ENCODE data around the gene MEOX2. TPM values are rescaled to one million over a fixed set of nuclear protein-coding genes. Genes with fewer than 3 reads are reported as not detected.

MEOX2 gene
- total RNA-seq, 2 donors from 2014 or later: 31.7 to 38.2 TPM

DNA sequence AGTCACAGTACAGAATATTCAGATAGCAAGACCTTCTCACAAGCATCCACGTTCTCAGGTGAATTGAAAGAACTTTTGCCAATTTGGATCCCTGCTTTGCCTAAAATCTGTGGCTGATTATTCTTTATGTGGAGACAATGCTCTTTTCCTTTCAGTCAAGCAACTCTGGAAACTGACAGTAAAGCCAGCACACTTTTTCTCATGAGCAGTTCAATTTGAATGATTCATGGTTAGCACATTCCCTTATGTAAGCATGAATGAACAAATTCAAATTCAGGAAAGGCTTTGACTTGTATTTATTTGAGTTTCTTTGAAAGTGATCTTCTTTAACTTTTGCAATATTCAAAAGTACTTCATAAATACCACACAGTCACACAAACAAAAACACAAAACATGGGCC is 57.6 kb downstream of the MEOX2 start:
- intact Hi-C loops (cut with DNase I): no loop called here
- DNase-seq (ENCODE audit: low spot score): no peak

- no peak for DNase-seq (ENCODE audit: low spot score)
- intact Hi-C loops (cut with DNase I): no loop called here
Observed at GRCh38 chr7:15626041-15626440, 60.4 kb downstream of the MEOX2 start.

DNA sequence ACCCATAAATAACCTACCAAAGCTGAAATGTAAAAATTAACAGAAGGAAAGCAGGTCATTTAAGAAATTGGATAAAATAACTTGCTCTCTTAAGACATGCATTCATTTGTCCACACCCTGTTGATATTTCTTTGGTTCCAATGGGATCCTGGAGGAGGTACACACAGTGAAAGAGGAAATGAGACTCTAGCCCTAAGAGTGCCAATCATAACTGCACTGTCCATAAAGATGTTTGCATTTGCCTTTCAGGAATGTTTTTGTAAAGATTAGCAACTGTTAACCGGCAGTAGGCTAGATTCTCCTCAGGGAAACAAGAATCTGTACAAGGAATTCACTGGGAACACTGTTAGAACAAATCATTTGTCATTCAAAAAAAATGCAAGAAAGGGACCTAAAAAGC is 61.0 kb downstream of the MEOX2 start:
- intact Hi-C loops (cut with DNase I): no loop called here
- no peak for DNase-seq (ENCODE audit: low spot score)

DNA sequence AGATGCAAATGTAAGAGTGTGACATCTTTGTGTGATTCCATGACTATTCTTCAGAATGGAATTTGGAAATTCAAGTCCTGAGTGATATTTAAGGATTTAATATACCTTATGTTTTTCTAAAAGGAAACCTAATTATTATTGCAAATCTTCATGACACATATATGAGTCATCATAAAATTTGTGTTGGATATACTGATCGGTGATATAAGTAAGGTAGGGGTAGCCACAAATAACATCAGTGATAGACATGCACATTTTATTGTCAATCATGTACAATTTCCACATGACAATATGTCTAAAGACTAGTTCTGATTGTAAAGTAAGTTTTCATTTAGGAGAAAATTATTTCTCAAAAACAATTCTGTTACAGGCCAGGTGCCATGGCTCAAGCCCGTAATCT is 65.0 kb downstream of the MEOX2 start:
- no peak for DNase-seq (ENCODE audit: low spot score)
- intact Hi-C loops (cut with DNase I): no loop called here

GRCh38 chr7:15620491-15621185 is 65.8 kb downstream of the MEOX2 start:
- no peak for DNase-seq (ENCODE audit: low spot score)
- intact Hi-C loops (cut with DNase I): no loop called here

DNA sequence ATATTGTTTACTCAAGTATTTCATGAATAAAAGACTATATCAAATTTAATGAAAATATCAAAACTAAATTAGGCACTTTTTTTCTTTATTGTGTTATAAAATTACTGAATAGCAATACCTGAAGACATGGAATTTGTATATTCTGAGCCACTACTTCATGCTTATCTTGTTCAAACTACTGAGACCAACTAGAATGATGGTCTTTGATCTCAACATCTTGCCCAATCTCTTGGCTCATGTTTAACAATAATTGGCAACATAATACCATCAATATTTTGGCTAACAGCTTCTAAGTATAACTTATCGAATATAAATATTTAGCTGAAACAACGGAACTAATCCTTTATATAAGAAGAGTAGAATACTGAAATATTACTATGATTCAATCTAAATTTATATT is 68.2 kb downstream of the MEOX2 start:
- intact Hi-C loops (cut with DNase I): no loop called here
- DNase-seq (ENCODE audit: low spot score): no peak

- intact Hi-C loops (cut with DNase I): no loop called here
- DNase-seq (ENCODE audit: low spot score): no peak
Observed at GRCh38 chr7:15612205-15612604, 74.3 kb downstream of the MEOX2 start.

GRCh38 chr7:15610503-15610902 is 76.0 kb downstream of the MEOX2 start:
- intact Hi-C loops (cut with DNase I): no loop called here
- DNase-seq (ENCODE audit: low spot score): no peak

GRCh38 chr7:15609287-15609686 is 77.2 kb downstream of the MEOX2 start:
- intact Hi-C loops (cut with DNase I): no loop called here
- no peak for DNase-seq (ENCODE audit: low spot score)

- intact Hi-C loops (cut with DNase I): no loop called here
- DNase-seq (ENCODE audit: low spot score): no peak
Observed at GRCh38 chr7:15607529-15608210, 78.8 kb downstream of the MEOX2 start.

GRCh38 chr7:15606561-15606960 is 79.9 kb downstream of the MEOX2 start:
- no peak for DNase-seq (ENCODE audit: low spot score)
- intact Hi-C loops (cut with DNase I): no loop called here

- intact Hi-C loops (cut with DNase I): no loop called here
Observed at GRCh38 chr7:15604166-15604565, 82.3 kb downstream of the MEOX2 start.

DNA sequence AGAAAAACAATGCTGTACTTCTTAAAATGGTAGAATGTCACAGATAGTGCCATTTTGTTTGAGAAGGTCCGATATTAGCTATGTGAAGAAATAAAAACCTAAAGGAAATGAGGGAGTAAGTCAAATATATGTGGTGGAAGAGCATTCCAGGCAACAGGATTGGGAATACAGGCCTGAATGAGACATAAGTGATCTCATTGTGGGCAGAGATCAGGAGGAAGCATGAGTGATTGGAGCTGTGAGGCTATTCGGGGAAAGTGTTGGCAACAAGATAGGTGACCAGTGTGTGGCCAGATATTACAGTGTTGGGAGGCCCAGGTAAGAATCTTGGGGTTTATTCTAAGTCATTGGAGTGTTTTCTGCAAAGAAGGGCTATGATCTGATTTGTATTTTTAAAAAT is 83.4 kb downstream of the MEOX2 start:
- intact Hi-C loops (cut with DNase I): no loop called here
- DNase-seq (ENCODE audit: low spot score): no peak

More at GRCh38 chr7:15604166-15604565, 82.3 kb downstream of the MEOX2 start:
- no peak for DNase-seq (ENCODE audit: low spot score)

DNA sequence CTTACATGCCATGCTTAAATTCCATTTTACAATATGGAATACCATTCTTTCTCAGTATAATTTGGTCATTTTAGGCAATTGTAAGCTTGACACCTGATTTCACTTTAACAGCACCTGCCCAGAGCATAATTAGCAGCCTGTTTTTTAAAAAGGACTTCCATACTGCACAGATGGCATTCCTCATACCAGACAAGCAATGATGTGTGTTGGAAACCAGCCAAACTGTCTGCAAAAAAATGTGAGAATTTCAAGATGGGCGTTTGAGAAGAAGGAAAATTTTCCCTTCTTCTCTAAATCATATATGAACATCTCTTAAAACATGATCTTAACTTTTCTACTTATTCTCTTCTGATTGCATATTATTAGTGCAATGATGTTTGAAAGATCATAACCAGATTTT is 84.2 kb downstream of the MEOX2 start:
- intact Hi-C loops (cut with DNase I): no loop called here
- DNase-seq (ENCODE audit: low spot score): no peak

GRCh38 chr7:15601175-15601574 is 85.3 kb downstream of the MEOX2 start:
- intact Hi-C loops (cut with DNase I): no loop called here
- no peak for DNase-seq (ENCODE audit: low spot score)

- DNase-seq (ENCODE audit: low spot score): no peak
- intact Hi-C loops (cut with DNase I): no loop called here
Observed at GRCh38 chr7:15600298-15600697, 86.2 kb downstream of the MEOX2 start.

GRCh38 chr7:15594461-15594860 is 92.0 kb downstream of the MEOX2 start:
- no peak for DNase-seq (ENCODE audit: low spot score)
- intact Hi-C loops (cut with DNase I): no loop called here

DNA sequence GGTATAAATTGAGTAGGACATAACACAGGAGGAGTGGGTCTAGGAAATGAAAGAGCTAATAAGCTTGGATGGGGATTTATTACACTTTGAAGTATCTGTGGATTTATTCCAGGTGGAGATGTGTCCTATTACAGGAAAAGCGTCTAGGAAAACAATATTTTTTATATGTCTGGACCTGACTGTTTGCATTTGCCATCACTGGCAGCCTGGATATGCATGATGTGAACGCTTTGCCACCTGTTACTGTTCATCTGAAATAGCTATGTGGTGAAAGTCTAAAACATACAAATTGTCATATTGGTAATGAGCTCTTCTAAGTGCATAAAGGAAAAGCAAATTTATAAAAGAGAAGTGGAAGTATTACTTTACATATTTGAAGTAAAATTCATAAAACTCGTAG is 93.1 kb downstream of the MEOX2 start:
- intact Hi-C loops (cut with DNase I): no loop called here
- DNase-seq (ENCODE audit: low spot score): no peak

DNA sequence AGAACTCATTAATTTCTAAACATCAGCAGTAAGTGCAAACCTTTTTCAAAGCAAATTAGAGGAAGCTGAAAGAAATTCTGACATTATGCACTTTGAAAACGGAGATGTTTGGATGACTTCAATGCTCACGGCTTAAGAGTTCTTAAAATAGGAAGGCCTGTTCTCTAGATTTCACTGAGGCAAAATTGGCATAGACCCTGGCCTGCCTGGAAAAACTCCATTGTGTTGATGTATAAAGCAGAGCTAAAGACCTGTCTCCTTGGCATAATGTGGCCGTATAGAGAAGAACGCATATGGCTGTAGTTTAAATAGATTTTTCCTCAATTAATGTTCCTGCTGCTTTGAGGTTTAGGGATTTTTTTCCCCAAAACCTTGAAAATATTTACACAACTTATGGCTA is 100.2 kb downstream of the MEOX2 start:
- no peak for DNase-seq (ENCODE audit: low spot score)
- intact Hi-C loops (cut with DNase I): no loop called here

GRCh38 chr7:15584575-15584974 is 101.9 kb downstream of the MEOX2 start:
- no peak for DNase-seq (ENCODE audit: low spot score)
- intact Hi-C loops (cut with DNase I): no loop called here

GRCh38 chr7:15582773-15583172 is 103.7 kb downstream of the MEOX2 start:
- no peak for DNase-seq (ENCODE audit: low spot score)
- intact Hi-C loops (cut with DNase I): no loop called here

All from posterior vena cava (tissue), 2 donors.